ENCODE measurements around the gene ALPK1.

ALPK1 gene

DNA sequence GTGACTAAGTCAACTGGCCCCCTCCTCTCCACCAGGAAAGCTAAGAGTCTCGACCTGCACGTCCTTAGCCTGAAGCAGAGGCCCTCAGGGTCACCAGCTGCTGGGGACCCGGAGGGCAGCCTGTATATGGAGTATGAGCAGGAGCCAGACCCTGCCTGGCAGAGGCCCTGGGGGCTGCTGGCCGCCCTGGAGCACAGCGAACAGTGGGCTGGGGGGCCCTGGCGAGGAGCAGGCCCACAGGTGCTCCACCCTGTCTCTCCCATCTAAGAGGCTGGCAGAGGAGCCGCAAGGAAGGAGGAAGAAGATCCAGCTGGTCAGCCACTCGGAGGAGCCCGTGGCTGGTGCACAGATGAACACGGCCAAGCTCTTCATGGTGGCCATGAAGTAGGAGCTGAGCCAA lies 61.2 kb downstream of the ALPK1 start:
- DNase-seq (ENCODE audit: low read depth) = no peak
- no peak overlapping the region for H3K4me3 ChIP-seq (replicated peaks; ENCODE audit: low read depth, low read length)
- TF ChIP-seq, protein P1, sequence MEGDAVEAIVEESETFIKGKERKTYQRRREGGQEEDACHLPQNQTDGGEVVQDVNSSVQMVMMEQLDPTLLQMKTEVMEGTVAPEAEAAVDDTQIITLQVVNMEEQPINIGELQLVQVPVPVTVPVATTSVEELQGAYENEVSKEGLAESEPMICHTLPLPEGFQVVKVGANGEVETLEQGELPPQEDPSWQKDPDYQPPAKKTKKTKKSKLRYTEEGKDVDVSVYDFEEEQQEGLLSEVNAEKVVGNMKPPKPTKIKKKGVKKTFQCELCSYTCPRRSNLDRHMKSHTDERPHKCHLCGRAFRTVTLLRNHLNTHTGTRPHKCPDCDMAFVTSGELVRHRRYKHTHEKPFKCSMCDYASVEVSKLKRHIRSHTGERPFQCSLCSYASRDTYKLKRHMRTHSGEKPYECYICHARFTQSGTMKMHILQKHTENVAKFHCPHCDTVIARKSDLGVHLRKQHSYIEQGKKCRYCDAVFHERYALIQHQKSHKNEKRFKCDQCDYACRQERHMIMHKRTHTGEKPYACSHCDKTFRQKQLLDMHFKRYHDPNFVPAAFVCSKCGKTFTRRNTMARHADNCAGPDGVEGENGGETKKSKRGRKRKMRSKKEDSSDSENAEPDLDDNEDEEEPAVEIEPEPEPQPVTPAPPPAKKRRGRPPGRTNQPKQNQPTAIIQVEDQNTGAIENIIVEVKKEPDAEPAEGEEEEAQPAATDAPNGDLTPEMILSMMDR (IDR thresholded peaks at IDR 0.05; ENCODE audit: low read length, missing control alignments) = no peak

DNA sequence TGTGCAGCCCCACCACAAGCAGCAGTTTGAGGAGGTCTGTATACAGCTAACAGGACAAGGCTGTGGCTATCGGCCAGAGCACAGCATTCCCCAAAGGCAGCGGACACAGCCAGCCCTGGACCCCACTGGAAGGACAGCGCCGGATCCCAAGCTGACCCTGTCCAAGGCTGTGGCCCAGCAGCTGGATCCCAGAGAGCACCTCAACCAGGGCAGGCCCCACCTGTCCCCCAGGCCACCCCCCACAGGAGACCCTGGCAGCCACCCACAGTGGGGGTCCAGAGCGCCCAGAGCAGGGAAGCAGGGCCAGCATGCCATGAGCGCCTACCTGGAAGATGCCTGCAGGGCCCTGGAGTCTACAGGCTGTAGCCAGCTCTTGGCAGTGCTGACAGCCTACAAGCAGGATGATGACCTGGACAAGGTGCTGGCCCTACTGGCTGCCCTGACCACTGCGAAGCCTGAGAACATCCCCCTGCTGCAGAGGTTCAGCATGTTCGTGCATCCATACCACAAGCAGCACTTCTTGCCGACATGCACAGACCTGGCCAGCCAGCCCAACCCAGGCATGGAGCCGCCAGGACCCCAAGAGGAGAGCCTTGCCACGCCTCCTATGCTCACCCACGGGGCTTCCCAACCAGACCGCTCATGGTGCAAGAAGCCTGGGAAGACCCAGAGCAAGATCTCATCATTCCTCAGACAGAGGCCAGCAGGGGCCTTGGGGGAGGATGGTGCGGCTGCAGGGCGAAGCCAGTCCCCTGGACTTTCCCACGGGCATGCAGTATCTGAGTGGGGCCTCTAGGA lies 62.0 kb downstream of the ALPK1 start:
- H3K4me3 ChIP-seq (replicated peaks; ENCODE audit: low read depth, low read length) = no peak overlapping the region
- TF ChIP-seq, protein P1 (IDR thresholded peaks at IDR 0.05; ENCODE audit: low read length, missing control alignments) = no peak
- no peak for DNase-seq (ENCODE audit: low read depth)

DNA sequence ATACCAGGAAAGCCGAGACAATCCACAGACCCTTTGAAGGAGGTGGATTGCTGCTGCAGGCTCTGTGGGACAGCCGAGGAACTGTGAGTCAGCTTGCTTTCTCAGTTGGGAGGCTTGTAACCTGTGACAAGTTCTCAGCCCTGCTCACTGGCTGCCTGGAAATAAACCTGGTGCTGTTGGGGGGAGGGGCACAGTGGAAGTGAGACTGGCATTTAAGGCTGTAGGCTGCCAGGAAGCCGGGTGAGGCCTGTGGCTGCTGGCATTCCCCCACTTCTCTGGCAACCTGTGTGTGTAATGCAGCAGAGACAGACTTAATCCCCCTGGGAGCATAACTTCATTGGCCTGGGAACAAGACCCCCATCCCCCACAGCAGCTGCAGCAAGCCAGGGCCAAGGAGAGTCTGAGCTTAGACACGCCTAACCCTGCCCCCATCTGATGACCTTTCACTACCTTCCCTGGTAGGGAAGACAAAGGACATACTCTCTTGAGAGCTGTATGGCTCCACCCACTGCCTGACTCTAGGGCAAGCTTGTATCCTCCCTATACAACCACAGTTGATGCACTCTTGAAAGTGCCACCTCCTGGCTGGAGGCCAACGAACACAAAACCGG lies 64.1 kb downstream of the ALPK1 start:
- TF ChIP-seq, protein P1 (IDR thresholded peaks at IDR 0.05; ENCODE audit: low read length, missing control alignments) = no peak
- peak; percentile 7 for DNase-seq (ENCODE audit: low read depth)
- H3K4me3 ChIP-seq (replicated peaks; ENCODE audit: low read depth, low read length) = no peak overlapping the region

DNA sequence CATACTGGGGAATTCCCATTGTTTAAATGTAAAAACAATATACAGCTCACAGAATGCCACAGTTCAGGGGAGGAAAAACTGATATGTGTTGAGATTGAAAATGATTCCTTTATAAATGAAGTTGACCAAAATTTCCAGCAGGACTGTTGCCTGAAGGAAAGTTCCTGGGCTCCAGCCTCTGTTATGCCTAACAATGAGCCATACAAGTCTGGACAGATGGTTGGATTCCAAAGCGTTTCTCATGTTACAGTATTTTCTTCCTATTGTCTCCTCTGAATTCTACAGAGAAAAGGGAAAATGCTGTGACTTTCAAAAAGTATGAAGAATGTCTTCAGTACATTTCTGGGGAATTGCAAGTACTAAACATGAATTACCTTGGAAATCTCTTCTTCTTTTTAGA lies 73.3 kb downstream of the ALPK1 start:
- peak; percentile 2 for DNase-seq (ENCODE audit: low read depth)
- TF ChIP-seq, protein P1 (IDR thresholded peaks at IDR 0.05; ENCODE audit: low read length, missing control alignments) = no peak

DNA sequence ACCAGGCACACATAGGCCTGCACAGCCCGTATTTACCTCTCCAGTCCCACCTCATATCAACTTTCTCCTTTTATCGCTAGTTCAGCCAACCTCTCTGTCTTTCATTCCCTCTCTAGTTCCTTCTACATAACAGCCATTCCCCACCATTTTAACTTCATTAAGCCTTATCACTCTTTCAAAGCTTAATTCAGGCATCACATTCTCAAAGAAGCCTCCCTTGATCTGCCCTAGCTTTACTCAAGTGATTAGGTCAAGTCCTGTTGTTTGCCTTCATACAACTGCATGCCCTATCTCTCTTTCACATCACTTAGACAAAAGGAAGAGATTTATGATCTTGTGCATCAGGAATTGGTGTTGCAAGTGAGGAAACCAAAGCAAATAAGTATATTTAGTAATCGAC lies 74.2 kb downstream of the ALPK1 start:
- TF ChIP-seq, protein P1 (IDR thresholded peaks at IDR 0.05; ENCODE audit: low read length, missing control alignments) = no peak
- DNase-seq (ENCODE audit: low read depth) = no peak
- no peak overlapping the region for H3K4me3 ChIP-seq (replicated peaks; ENCODE audit: low read depth, low read length)

More for the DNA sequence above, 73.3 kb downstream of the ALPK1 start:
- H3K4me3 ChIP-seq (replicated peaks; ENCODE audit: low read depth, low read length) = no peak overlapping the region

DNA sequence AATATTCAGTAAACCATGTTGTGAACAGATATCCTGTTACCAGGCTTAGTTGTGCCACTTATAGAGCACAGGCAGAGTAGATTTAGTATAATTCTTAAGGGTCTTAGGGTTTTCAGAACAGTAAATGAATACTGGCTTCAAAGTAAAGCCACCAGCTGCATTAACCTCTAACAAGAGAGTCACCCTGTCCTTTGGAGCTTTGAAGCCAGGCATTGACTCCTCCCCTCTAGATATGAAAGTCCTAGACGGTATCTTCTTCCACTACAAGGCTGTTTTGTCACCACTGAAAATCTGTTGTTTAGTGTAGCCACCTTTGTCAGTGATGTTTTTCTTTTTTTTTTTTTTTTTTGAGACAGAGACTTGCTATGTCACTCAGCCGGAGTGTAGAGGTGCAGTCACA lies 77.7 kb downstream of the ALPK1 start:
- TF ChIP-seq, protein P1 (IDR thresholded peaks at IDR 0.05; ENCODE audit: low read length, missing control alignments) = no peak
- H3K4me3 ChIP-seq (replicated peaks; ENCODE audit: low read depth, low read length) = no peak overlapping the region
- DNase-seq (ENCODE audit: low read depth) = no peak
